ENCODE results near the gene PLCH1.
A peak's percentile ranks its signal among the peaks of the same experiment; 100 is the strongest.

PLCH1 gene

DNA sequence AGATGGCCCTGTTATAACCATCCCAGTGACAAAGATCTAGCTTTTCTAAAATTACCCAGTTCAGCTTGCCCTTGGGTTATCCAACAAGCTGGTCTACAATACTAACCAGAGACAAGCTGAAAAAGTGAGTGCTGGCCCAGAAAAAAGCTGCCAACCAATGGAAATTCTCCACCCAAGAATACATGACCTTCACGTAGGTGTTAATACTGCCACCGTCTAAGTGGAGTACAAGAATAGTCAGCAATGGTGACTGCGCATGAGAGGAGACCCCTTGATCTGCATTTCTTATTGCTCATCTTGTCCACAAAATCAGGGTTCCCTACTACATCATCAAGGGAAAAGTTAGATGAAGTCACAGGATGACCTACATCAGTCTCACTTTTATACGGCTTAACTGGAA, 15.8 kb upstream of the PLCH1 start:
- no peak overlapping the region for H3K4me3 ChIP-seq (replicated peaks; ENCODE audit: low read depth, low read length)
- DNase-seq (ENCODE audit: extremely low read depth, low read depth), result no peak
- no peak for TF ChIP-seq CTCF (IDR thresholded peaks at IDR 0.05; ENCODE audit: low read depth, low read length, missing control alignments)

GRCh38 chr3:155757577-155757976, 12.7 kb upstream of the PLCH1 start:
- no peak overlapping the region for H3K4me3 ChIP-seq (replicated peaks; ENCODE audit: low read depth, low read length)
- TF ChIP-seq CTCF (IDR thresholded peaks at IDR 0.05; ENCODE audit: low read depth, low read length, missing control alignments), result no peak
- no peak for DNase-seq (ENCODE audit: extremely low read depth, low read depth)

GRCh38 chr3:155753038-155753639, 8.3 kb upstream of the PLCH1 start:
- no peak overlapping the region for H3K4me3 ChIP-seq (replicated peaks; ENCODE audit: low read depth, low read length)
- peak; percentile 39 for TF ChIP-seq CTCF (IDR thresholded peaks at IDR 0.05; ENCODE audit: low read depth, low read length, missing control alignments)
- no peak for DNase-seq (ENCODE audit: extremely low read depth, low read depth)

DNA sequence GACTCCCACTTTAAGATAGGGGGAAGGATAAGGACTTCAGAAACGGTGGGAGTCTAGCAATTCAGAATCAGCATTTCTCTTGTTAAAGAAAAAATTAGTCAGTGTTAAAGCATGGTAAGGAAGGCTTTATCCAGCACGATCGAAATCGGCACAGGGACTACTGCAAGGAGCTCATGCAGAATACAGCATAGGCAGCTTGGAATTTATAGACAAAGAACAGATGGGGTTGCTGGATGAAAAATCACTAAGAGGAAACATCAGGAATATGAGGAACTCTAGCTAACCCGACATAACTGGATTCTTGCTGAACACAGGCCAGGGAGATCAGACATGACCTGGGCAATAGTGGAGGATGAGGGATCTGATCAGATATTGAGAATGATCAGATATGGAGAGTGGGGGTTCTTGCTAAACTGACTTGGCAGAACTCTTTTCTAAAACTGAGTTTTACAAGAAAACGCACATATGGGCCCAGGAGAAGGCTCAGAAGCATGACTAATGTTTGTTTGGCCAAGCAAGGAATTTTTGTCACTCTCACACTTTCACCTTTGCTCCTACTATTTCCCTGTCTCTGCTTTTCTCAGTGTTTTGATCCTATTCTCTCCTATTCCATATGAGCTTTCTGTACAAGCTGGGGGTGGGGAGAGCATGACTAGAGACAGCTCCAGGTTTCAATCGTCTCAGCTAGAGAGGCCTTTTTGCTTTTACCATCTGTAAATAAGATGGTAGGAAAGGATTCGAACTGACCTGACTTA, 3.9 kb upstream of the PLCH1 start:
- no peak overlapping the region for H3K4me3 ChIP-seq (replicated peaks; ENCODE audit: low read depth, low read length)
- TF ChIP-seq CTCF (IDR thresholded peaks at IDR 0.05; ENCODE audit: low read depth, low read length, missing control alignments), result no peak
- peak; percentile 45 for DNase-seq (ENCODE audit: extremely low read depth, low read depth)

DNA sequence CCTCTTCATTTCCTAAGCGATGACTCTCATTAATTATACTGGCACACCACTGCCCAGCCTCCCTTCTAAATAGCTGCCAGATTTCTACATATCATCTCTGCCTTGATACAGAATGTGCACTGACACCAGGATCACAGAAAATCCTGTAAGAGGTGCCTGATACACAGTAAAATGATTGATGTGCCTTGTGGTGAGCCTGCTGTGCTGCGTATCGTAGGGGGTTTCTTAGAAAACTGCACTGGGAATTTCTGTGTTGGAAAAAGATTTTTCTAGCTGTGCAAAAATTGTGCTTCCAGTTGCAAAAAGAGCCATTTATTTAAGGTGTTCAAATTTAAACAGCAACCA, 3.0 kb upstream of the PLCH1 start:
- no peak overlapping the region for H3K4me3 ChIP-seq (replicated peaks; ENCODE audit: low read depth, low read length)
- no peak for DNase-seq (ENCODE audit: extremely low read depth, low read depth)
- TF ChIP-seq CTCF (IDR thresholded peaks at IDR 0.05; ENCODE audit: low read depth, low read length, missing control alignments), result no peak

- no peak for TF ChIP-seq CTCF (IDR thresholded peaks at IDR 0.05; ENCODE audit: low read depth, low read length, missing control alignments)
- DNase-seq (ENCODE audit: extremely low read depth, low read depth), result no peak
- no peak overlapping the region for H3K4me3 ChIP-seq (replicated peaks; ENCODE audit: low read depth, low read length)
Measured at GRCh38 chr3:155747286-155747945, 2.5 kb upstream of the PLCH1 start.

Measured in HFF-Myc (cell line).